Measurements from ENCODE around the gene MPST. TPM values are rescaled to one million over a fixed set of nuclear protein-coding genes. Genes with fewer than 3 reads are reported as not detected.

The MPST gene
- total and polyA plus RNA-seq, 2 donors, result 18.2 to 32.1 TPM

DNA sequence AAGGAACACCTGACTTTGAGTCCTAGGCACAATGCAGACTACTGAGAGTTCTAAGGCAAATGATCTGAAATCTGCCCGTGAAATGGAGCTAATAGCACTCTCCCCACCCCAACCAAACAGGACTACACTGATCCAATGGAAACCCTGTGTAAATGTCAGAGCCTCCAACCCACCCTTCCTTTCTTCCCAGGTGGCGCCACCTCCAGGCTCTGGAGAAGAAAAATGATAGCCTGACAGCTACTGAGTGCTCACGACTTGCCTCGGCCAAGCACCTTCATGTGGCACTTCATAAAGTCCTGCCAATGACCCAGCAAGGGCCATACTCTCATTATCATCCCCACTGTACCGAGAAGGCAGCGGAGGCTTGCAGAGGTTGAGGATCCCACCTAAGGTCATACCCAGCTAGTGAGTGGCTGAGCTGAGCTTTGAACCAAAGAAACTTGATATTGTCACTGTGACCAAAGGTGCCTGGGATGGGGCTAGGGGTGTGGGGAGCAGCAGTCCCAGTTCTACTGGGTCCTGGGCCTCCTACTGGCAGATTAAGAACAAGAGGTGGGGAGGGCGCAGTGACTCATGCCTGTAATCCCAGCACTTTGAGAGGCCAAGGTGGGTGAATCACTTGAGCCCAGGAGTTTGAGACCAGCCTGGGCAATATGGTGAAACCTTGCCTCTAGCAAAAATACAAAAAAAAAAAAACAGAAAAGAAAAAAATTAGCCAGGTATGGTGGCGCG lies 20.8 kb upstream of the MPST start:
- 90% methylated on average over 9 of the region's 9 CpGs for WGBS
- no peaks in the 10 kb centered on the region for H3K9me3 ChIP-seq (ENCODE audit: control insufficient read depth in 2 of 2, insufficient read depth in 1 of 2, low read length in 1 of 2)
- no peaks in the 10 kb centered on the region for H3K36me3 ChIP-seq (ENCODE audit: control insufficient read depth in 2 of 2, insufficient read depth in 2 of 2, low read length in 1 of 2)
- H3K27ac ChIP-seq (ENCODE audit: low read depth in 1 of 2, low read length in 1 of 2), result no peak overlapping the region
- no peak overlapping the region for H3K4me3 ChIP-seq (ENCODE audit: low read length in 2 of 2)
- H3K4me1 ChIP-seq (ENCODE audit: control insufficient read depth in 2 of 2, insufficient read depth in 2 of 2, low read length in 2 of 2), result no peaks in the 10 kb centered on the region
- DNase-seq (ENCODE audit: low read depth in 6 of 9, low spot score in 9 of 9), result no peak
- peaks cover 0 to 10% of the 10 kb centered on the region in 2 donors for H3K27me3 ChIP-seq (ENCODE audit: control insufficient read depth in 2 of 2, insufficient read depth in 1 of 2, low read length in 1 of 2)

DNA sequence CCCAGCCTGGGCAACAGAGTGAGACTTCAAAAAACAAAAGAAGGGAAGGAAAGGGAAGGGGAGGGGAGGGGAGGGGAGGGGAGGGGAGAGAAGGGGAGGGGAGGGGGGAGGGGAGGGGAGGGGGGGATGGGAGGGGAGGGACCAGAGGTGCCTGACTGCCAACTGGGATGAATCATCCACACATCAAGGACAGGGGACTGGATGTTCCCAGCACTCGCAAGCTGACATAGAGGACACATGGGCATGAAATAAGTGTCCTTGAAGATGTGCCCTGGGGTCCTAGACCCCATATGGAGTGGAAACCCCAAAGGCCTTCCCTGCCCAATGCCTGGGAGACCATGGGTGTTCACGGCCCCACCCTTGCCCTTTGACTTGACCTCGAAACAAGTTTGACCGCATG lies 20.1 kb upstream of the MPST start:
- 96% methylated on average over 4 of the region's 4 CpGs for WGBS
- Histone ChIP-seq H3K36me3 (ENCODE audit: control insufficient read depth in 2 of 2, insufficient read depth in 2 of 2, low read length in 1 of 2) (no peaks in the 10 kb centered on the region), H3K4me1 (ENCODE audit: control insufficient read depth in 2 of 2, insufficient read depth in 2 of 2, low read length in 2 of 2) (no peaks in the 10 kb centered on the region), H3K27me3 (ENCODE audit: control insufficient read depth in 2 of 2, insufficient read depth in 1 of 2, low read length in 1 of 2) (peaks cover 0 to 10% of the 10 kb centered on the region in 2 donors), H3K9me3 (ENCODE audit: control insufficient read depth in 2 of 2, insufficient read depth in 1 of 2, low read length in 1 of 2) (no peaks in the 10 kb centered on the region), H3K27ac (ENCODE audit: low read depth in 1 of 2, low read length in 1 of 2) (no peak overlapping the region), H3K4me3 (ENCODE audit: low read length in 2 of 2) (no peak overlapping the region)
- DNase-seq (ENCODE audit: low read depth in 6 of 9, low spot score in 9 of 9), result no peak

DNA sequence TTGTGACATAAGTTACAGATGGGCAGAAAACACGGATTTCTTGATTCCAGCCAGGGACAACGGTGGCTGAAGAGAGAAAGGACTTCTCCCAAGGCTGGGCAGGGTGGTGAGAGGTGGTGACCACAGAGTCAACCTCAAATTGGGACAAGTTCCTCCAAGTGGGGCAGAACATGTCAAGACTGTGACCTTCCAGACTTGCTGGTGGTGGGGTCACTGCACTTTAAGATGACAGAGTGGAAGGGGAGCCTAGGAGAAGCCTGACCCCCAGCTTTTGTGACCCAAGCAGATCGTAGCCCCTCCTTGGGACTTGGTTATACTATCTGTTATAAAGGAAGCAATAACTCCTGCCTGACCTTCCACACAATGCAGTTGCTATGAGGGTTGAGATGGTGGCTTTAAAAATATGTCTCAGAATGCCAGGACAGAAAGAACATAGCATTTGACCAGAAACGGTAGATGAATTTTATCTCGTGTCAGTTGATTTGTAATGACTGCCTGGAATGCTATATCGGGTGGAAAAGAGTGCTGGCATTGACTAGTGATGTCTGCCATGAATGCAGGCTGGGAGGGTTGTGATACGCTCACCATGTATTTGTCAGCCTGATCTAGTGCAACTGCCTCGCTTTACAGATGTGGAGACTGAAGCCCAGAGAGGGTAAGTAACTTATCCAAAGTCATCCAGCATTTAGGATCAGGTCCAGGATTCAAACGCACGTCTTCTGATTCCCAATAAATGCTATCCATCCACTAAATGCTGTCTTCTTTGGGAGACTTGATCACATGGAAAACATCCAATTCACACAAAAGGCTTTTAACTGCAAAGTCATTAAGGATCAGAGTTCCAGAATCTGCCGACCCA lies 18.6 kb upstream of the MPST start:
- H3K4me1 ChIP-seq (ENCODE audit: control insufficient read depth in 2 of 2, insufficient read depth in 2 of 2, low read length in 2 of 2), result no peaks in the 10 kb centered on the region
- H3K27me3 ChIP-seq (ENCODE audit: control insufficient read depth in 2 of 2, insufficient read depth in 1 of 2, low read length in 1 of 2), result peaks cover 0 to 7% of the 10 kb centered on the region in 2 donors
- no peak overlapping the region for H3K4me3 ChIP-seq (ENCODE audit: low read length in 2 of 2)
- H3K27ac ChIP-seq (ENCODE audit: low read depth in 1 of 2, low read length in 1 of 2), result no peak overlapping the region
- no peak for DNase-seq (ENCODE audit: low read depth in 6 of 9, low spot score in 9 of 9)
- H3K36me3 ChIP-seq (ENCODE audit: control insufficient read depth in 2 of 2, insufficient read depth in 2 of 2, low read length in 1 of 2), result no peaks in the 10 kb centered on the region
- WGBS, result 81% methylated on average over 11 of the region's 11 CpGs
- no peaks in the 10 kb centered on the region for H3K9me3 ChIP-seq (ENCODE audit: control insufficient read depth in 2 of 2, insufficient read depth in 1 of 2, low read length in 1 of 2)

DNA sequence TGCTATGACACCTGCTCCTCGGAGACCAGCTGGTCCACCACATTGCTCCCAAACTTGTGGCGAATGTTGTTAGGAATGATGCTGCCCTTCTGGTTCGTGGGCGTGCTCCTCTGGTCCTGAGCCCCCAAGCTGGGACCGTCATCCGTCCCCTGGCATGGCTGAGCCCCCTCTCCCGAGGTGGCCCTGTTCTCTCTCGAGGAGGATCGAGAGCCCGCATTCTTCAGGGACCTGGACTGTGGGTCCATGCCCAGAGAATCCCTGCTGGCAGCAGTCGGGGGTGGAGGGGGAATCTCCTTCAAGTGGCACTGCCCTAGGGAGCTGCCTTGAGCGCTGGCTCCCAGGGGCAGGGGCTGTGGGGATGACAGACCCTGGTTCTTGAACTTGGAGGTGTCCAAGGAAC lies 17.7 kb upstream of the MPST start:
- Histone ChIP-seq H3K27ac (ENCODE audit: low read depth in 1 of 2, low read length in 1 of 2) (no peak overlapping the region), H3K4me3 (ENCODE audit: low read length in 2 of 2) (no peak overlapping the region), H3K27me3 (ENCODE audit: control insufficient read depth in 2 of 2, insufficient read depth in 1 of 2, low read length in 1 of 2) (peaks cover 0 to 7% of the 10 kb centered on the region in 2 donors), H3K9me3 (ENCODE audit: control insufficient read depth in 2 of 2, insufficient read depth in 1 of 2, low read length in 1 of 2) (no peaks in the 10 kb centered on the region), H3K36me3 (ENCODE audit: control insufficient read depth in 2 of 2, insufficient read depth in 2 of 2, low read length in 1 of 2) (no peaks in the 10 kb centered on the region), H3K4me1 (ENCODE audit: control insufficient read depth in 2 of 2, insufficient read depth in 2 of 2, low read length in 2 of 2) (no peaks in the 10 kb centered on the region)
- DNase-seq (ENCODE audit: low read depth in 6 of 9, low spot score in 9 of 9), result no peak
- WGBS, result 96% methylated on average over 12 of the region's 12 CpGs

DNA sequence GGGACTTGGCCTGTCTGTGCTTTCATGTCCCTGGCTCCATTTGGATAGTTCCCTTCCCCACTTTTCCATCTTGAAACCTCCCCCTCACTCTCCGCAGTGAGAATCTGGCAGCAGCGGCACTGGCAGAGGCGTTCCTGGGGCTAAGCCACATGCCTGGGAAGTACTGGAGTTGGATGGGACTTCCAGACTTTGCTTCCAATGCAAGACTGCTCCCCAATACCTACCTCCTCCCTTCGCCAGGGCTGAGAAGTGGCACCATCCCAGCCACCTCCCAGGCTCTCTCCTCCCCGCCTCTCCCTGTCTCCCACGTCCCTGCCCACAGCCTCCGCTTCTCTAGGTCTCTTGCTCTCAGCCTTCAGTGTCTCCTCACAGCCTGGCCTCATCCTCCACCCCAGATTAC lies 16.9 kb upstream of the MPST start:
- H3K4me1 ChIP-seq (ENCODE audit: control insufficient read depth in 2 of 2, insufficient read depth in 2 of 2, low read length in 2 of 2), result no peaks in the 10 kb centered on the region
- no peak for DNase-seq (ENCODE audit: low read depth in 6 of 9, low spot score in 9 of 9)
- H3K4me3 ChIP-seq (ENCODE audit: low read length in 2 of 2), result no peak overlapping the region
- H3K36me3 ChIP-seq (ENCODE audit: control insufficient read depth in 2 of 2, insufficient read depth in 2 of 2, low read length in 1 of 2), result no peaks in the 10 kb centered on the region
- peaks cover 0 to 4% of the 10 kb centered on the region in 2 donors for H3K27me3 ChIP-seq (ENCODE audit: control insufficient read depth in 2 of 2, insufficient read depth in 1 of 2, low read length in 1 of 2)
- WGBS, result 97% methylated on average over 7 of the region's 7 CpGs
- no peaks in the 10 kb centered on the region for H3K9me3 ChIP-seq (ENCODE audit: control insufficient read depth in 2 of 2, insufficient read depth in 1 of 2, low read length in 1 of 2)
- H3K27ac ChIP-seq (ENCODE audit: low read depth in 1 of 2, low read length in 1 of 2), result no peak overlapping the region

DNA sequence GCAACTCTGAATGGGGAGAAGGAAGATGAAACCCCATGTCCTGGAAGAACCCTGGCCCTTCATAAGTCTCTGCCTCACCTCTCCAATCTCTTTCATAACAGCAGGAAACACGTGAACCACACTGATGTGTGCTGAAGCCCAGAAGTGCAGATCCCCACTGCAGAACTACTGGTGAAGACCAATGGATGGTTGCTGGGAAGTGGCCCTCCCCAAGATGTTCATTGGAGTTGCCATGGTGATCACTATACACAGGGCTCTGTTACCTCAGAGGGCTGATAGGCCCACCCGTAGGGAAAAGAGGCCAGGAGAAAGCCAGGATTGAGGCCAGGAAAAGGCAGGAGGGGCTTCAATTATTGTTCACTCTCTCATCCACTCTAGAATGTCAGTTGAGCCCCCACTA lies 11.9 kb upstream of the MPST start:
- H3K27ac ChIP-seq (ENCODE audit: low read depth in 1 of 2, low read length in 1 of 2), result no peak overlapping the region
- peaks cover 0 to 6% of the 10 kb centered on the region in 2 donors for H3K27me3 ChIP-seq (ENCODE audit: control insufficient read depth in 2 of 2, insufficient read depth in 1 of 2, low read length in 1 of 2)
- no peaks in the 10 kb centered on the region for H3K4me1 ChIP-seq (ENCODE audit: control insufficient read depth in 2 of 2, insufficient read depth in 2 of 2, low read length in 2 of 2)
- H3K36me3 ChIP-seq (ENCODE audit: control insufficient read depth in 2 of 2, insufficient read depth in 2 of 2, low read length in 1 of 2), result no peaks in the 10 kb centered on the region
- no peak for DNase-seq (ENCODE audit: low read depth in 6 of 9, low spot score in 9 of 9)
- no peak overlapping the region for H3K4me3 ChIP-seq (ENCODE audit: low read length in 2 of 2)
- WGBS, result 8% methylated on average over 2 of the region's 2 CpGs
- H3K9me3 ChIP-seq (ENCODE audit: control insufficient read depth in 2 of 2, insufficient read depth in 1 of 2, low read length in 1 of 2), result no peaks in the 10 kb centered on the region

DNA sequence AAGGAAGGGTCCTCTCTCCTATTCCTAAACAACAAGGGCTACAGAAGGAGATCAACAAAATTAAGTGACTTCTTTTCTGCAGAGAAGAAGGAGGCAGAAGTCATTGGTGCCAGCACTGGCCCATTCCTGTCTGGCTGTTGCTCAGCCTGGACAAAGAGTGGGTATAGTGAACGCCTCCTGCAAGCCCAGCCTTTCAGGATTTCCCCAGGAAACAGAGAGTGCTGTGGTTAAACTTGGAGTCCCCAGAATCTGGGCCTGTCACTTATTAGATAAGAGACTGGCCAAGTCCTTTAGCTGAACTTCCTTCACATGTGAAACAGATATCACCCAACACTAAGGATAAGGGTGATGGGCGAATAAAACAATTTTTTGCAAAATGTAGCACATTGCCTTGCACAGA lies 11.2 kb upstream of the MPST start:
- Histone ChIP-seq H3K4me1 (ENCODE audit: control insufficient read depth in 2 of 2, insufficient read depth in 2 of 2, low read length in 2 of 2) (no peaks in the 10 kb centered on the region), H3K9me3 (ENCODE audit: control insufficient read depth in 2 of 2, insufficient read depth in 1 of 2, low read length in 1 of 2) (no peaks in the 10 kb centered on the region), H3K36me3 (ENCODE audit: control insufficient read depth in 2 of 2, insufficient read depth in 2 of 2, low read length in 1 of 2) (no peaks in the 10 kb centered on the region), H3K27me3 (ENCODE audit: control insufficient read depth in 2 of 2, insufficient read depth in 1 of 2, low read length in 1 of 2) (peaks cover 0 to 5% of the 10 kb centered on the region in 2 donors), H3K27ac (ENCODE audit: low read depth in 1 of 2, low read length in 1 of 2) (no peak overlapping the region), H3K4me3 (ENCODE audit: low read length in 2 of 2) (no peak overlapping the region)
- DNase-seq (ENCODE audit: low read depth in 6 of 9, low spot score in 9 of 9), result no peak
- 41% methylated on average over 2 of the region's 2 CpGs for WGBS

DNA sequence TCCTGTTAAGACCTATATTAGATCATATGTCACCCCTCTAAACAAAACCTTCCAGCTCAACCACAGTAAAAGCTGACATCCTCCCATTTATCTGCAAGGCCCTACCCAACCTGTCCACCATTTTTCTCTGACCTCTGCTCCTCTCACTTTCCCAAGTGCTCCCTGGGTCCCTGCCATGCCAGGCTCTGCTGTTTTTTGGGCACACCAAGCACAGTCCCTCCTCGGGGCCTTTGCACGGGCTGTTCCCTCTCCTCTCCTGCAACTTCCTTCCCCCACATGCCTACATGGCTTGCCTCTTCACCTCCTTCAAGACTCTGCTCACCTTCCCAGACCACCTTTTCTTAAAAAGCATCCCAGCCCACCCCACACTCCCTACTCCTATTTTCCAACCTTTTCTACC lies 10.1 kb upstream of the MPST start:
- peaks cover 0 to 5% of the 10 kb centered on the region in 2 donors for H3K27me3 ChIP-seq (ENCODE audit: control insufficient read depth in 2 of 2, insufficient read depth in 1 of 2, low read length in 1 of 2)
- no peaks in the 10 kb centered on the region for H3K9me3 ChIP-seq (ENCODE audit: control insufficient read depth in 2 of 2, insufficient read depth in 1 of 2, low read length in 1 of 2)
- no peak overlapping the region for H3K27ac ChIP-seq (ENCODE audit: low read depth in 1 of 2, low read length in 1 of 2)
- H3K4me1 ChIP-seq (ENCODE audit: control insufficient read depth in 2 of 2, insufficient read depth in 2 of 2, low read length in 2 of 2), result no peaks in the 10 kb centered on the region
- DNase-seq (ENCODE audit: low read depth in 6 of 9, low spot score in 9 of 9), result no peak
- 76% methylated on average over 2 of the region's 2 CpGs for WGBS
- no peaks in the 10 kb centered on the region for H3K36me3 ChIP-seq (ENCODE audit: control insufficient read depth in 2 of 2, insufficient read depth in 2 of 2, low read length in 1 of 2)
- no peak overlapping the region for H3K4me3 ChIP-seq (ENCODE audit: low read length in 2 of 2)

DNA sequence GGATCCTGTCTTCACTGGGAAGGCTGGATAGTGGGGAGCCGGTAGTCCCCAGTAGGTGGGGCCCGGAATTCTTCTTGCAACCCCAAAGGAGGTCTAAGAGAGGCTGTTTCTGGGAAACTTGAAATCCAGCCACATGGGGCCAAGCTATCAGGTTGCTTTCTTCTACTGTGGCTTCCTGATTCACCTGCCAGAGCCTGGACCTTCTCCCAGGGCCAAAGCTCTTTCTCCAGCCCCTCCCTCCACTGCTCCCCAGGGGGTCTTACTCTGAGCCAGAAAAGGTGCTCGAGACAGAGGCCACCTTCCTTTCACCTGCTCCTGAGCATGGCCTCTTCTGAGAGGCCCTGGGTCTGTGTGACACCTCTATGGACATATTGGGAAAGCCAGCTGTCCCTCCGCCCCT lies 9.4 kb upstream of the MPST start:
- WGBS, result 92% methylated on average over 4 of the region's 4 CpGs
- no peak for DNase-seq (ENCODE audit: low read depth in 6 of 9, low spot score in 9 of 9)
- Histone ChIP-seq H3K4me3 (ENCODE audit: low read length in 2 of 2) (no peak overlapping the region), H3K27ac (ENCODE audit: low read depth in 1 of 2, low read length in 1 of 2) (no peak overlapping the region), H3K36me3 (ENCODE audit: control insufficient read depth in 2 of 2, insufficient read depth in 2 of 2, low read length in 1 of 2) (no peaks in the 10 kb centered on the region), H3K27me3 (ENCODE audit: control insufficient read depth in 2 of 2, insufficient read depth in 1 of 2, low read length in 1 of 2) (peaks cover 0 to 5% of the 10 kb centered on the region in 2 donors), H3K4me1 (ENCODE audit: control insufficient read depth in 2 of 2, insufficient read depth in 2 of 2, low read length in 2 of 2) (no peaks in the 10 kb centered on the region), H3K9me3 (ENCODE audit: control insufficient read depth in 2 of 2, insufficient read depth in 1 of 2, low read length in 1 of 2) (no peaks in the 10 kb centered on the region)

Measured in thymus (tissue), 11 donors.